ENCODE results near the gene CD300LD.

DNA sequence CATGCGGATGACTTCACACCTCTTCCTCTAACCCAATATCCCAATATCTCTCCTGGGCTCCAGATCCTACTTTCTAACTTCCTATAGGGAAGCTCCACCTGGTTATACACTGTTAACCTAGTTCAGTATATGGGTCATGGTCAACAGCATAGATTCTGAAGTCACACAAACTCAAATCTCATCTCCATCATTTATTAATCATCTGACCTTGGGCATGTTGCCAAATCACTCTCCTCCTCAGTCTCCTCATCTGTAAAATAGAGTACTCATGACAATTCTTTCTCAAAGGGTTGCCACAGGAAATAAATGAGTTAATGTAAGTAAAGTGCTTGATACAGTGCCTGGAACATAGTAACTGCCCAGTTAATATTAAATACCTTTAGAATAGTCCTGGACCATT, 32.0 kb upstream of the CD300LD start:
- TF ChIP-seq, protein P1, sequence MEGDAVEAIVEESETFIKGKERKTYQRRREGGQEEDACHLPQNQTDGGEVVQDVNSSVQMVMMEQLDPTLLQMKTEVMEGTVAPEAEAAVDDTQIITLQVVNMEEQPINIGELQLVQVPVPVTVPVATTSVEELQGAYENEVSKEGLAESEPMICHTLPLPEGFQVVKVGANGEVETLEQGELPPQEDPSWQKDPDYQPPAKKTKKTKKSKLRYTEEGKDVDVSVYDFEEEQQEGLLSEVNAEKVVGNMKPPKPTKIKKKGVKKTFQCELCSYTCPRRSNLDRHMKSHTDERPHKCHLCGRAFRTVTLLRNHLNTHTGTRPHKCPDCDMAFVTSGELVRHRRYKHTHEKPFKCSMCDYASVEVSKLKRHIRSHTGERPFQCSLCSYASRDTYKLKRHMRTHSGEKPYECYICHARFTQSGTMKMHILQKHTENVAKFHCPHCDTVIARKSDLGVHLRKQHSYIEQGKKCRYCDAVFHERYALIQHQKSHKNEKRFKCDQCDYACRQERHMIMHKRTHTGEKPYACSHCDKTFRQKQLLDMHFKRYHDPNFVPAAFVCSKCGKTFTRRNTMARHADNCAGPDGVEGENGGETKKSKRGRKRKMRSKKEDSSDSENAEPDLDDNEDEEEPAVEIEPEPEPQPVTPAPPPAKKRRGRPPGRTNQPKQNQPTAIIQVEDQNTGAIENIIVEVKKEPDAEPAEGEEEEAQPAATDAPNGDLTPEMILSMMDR (IDR thresholded peaks at IDR 0.05) = no peak
- no peak for TF ChIP-seq POLR2A (IDR thresholded peaks at IDR 0.05)

Data from uterus (tissue), 2 donors.